A673 (cell line): Measurements from ENCODE around the gene MARS1. TPM values are rescaled to one million over a fixed set of nuclear protein-coding genes. Genes with fewer than 3 reads are reported as not detected.
"Not testable (repeated sequence)": the region's sequence is repeated elsewhere in the genome, so short reads cannot be mapped to it uniquely, and the experiment has no call there.

ENCODE experiments used
- BruUV-seq: library from RNA; stranded (reverse); fragments of 400-500 nt; replicated peaks from 2 replicates; lab custom pipeline; 2021; lab: Mats Ljungman, UMichigan
- CTCF ChIA-PET: fragments of 300-600 bp; sonication (Branson Sonifier 250); formaldehyde crosslinking; loops from one replicate; lab custom pipeline; 2022; ENCODE audit warnings: antibody characterized with exemption; lab: Charles Lee
- POLR2A ChIA-PET: fragments of 300-600 bp; sonication (Branson Sonifier 250); formaldehyde crosslinking; loops from one replicate; lab custom pipeline; 2022; ENCODE audit warnings: antibody characterized with exemption; ENCODE audit not compliant: low non-redundant PET; lab: Charles Lee
- DNase-seq: peaks from one replicate; pipeline ENCODE4 v3.0.0-alpha.2; 2015; ENCODE audit warnings: low spot score
- H3K27ac ChIP-seq: fragments of 200-600 bp; sonication (generic); 2 replicates; pipeline ENCODE4 v1.5.1; 2016; ENCODE audit warnings: mixed run types, low read depth, mild to moderate bottlenecking, mixed read lengths, antibody characterized with exemption, low read length; ENCODE audit not compliant: poor library complexity, severe bottlenecking
- H3K27me3 ChIP-seq: fragments of 200-600 bp; sonication (generic); replicated peaks from 2 replicates; pipeline ENCODE4 v1.6.1; 2017; ENCODE audit warnings: mixed run types, low read depth, mild to moderate bottlenecking, mixed read lengths, antibody characterized with exemption, low read length; ENCODE audit not compliant: insufficient read depth, poor library complexity
- H3K36me3 ChIP-seq: fragments of 200-600 bp; sonication (generic); 2 replicates; pipeline ENCODE4 v1.6.1; 2016; ENCODE audit warnings: mixed run types, mild to moderate bottlenecking, mixed read lengths, antibody characterized with exemption, low read length; ENCODE audit not compliant: insufficient read depth, poor library complexity, severe bottlenecking
- H3K4me1 ChIP-seq: fragments of 200-600 bp; sonication (generic); 2 replicates; pipeline ENCODE4 v1.6.1; 2017; ENCODE audit warnings: mixed run types, mild to moderate bottlenecking, mixed read lengths, antibody characterized with exemption, low read length; ENCODE audit not compliant: insufficient read depth, poor library complexity, severe bottlenecking
- H3K4me3 ChIP-seq: fragments of 200-600 bp; sonication (generic); 2 replicates; pipeline ENCODE4 v1.5.1; 2016; ENCODE audit warnings: low read depth, mixed run types, mild to moderate bottlenecking, mixed read lengths, low read length; ENCODE audit not compliant: poor library complexity, severe bottlenecking
- H3K9me3 ChIP-seq: fragments of 200-600 bp; sonication (generic); 2 replicates; pipeline ENCODE4 v1.6.1; 2016; ENCODE audit warnings: mixed run types, low read depth, mild to moderate bottlenecking, mixed read lengths, antibody characterized with exemption, low read length; ENCODE audit not compliant: poor library complexity, severe bottlenecking
- CTCF ChIP-seq: fragments of 300-800, 200-600 bp; sonication (generic); conservative IDR thresholded peaks from 2 replicates; pipeline ENCODE4 v1.5.1; 2017; ENCODE audit warnings: low read depth, mild to moderate bottlenecking, antibody characterized with exemption, low read length, moderate library complexity, mixed read lengths
- EZH2 ChIP-seq: fragments of 200-600 bp; sonication (generic); IDR thresholded peaks from 2 replicates; pipeline ENCODE4 v1.6.1; 2017; ENCODE audit warnings: borderline replicate concordance, low read depth, mild to moderate bottlenecking, mixed read lengths, antibody characterized with exemption, low read length; ENCODE audit not compliant: poor library complexity, severe bottlenecking
- intact Hi-C: fragments of 100-400 bp; cut with micrococcal nuclease; formaldehyde crosslinking; loops from one replicate; pipeline ENCODE4 v1.10.0; 2022; ENCODE audit not compliant: unreplicated experiment
- total RNA-seq: library from RNA; stranded (reverse); gene quantifications from 2 replicates; pipeline ENCODE4 v1.2.3, GENCODE V29; 2021

Gene MARS1
- total RNA-seq, 1 experiment from 2014 or later: 467 TPM

DNA sequence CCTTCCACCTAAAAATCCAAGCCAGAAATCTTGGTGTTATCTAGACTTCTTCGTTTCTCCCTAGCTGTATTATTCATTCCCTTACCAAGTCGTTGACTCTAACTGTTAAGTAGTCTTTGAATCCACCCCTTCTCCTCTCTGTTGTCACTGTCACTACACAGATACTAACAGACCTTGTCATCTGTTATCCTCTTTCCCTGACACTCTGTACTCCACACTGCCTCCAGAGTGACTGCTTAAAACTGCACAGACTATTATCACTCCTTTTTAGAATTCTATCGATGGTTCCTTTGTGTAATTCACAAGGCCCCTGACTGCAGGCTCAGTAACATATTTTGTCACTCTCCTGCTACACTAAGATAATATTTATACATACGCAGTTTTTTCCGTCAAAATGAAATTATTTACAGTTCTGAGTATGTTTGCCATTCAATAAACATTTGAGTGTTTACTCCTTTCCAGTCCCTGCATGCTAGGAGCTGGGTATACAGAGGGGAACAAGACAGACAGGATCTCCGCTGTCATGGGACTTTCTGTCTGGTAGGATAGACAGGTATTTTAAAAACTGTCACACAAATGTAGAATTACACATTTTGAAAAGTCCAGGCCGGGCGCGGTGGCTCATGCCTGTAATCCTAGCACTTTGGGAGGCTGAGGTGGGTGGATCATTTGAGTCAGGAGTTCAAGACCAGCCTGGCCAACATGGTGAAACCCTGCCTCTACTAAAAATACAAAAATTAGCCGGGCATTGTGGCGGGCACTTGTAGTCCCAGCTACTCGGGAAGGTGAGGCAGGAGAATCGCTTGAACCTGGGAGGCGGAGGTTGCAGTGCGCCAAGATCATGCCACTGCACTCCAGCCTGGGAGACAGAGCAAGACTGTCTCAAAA is 3.8 kb downstream of the MARS1 start:
- Histone ChIP-seq H3K4me1 (peaks cover 9% of the 10 kb centered on the region), H3K9me3 (no peaks in the 10 kb centered on the region), H3K27ac (no peak overlapping the region), H3K36me3 (peaks cover 52% of the 10 kb centered on the region), H3K27me3 (no peaks in the 10 kb centered on the region), H3K4me3 (no peak overlapping the region)
- intact Hi-C loops: no loop called here
- no TSS peak for BruUV-seq
- DNase-seq: peak; percentile 52
- CTCF ChIA-PET: no interaction called here
- TF ChIP-seq CTCF (peak; percentile 42; the same call in 1 of the 2 replicates), EZH2 (no peak)
- POLR2A ChIA-PET: interaction anchor here (0.7 kb wide), 1 partner anchor 11 kb away, joined by 4 read pairs; no protein-coding TSS in a partner anchor

- H3K4me3 ChIP-seq, H3K27me3 ChIP-seq, POLR2A ChIA-PET, H3K4me1 ChIP-seq, H3K9me3 ChIP-seq, BruUV-seq, H3K27ac ChIP-seq, DNase-seq, intact Hi-C loops, CTCF ChIA-PET: not testable (repeated sequence)
- H3K36me3 ChIP-seq: peaks cover 66% of the 10 kb centered on the region
Observed at GRCh38 chr12:57495051-57495701, 7.3 kb downstream of the MARS1 start.

- DNase-seq: no peak
- ChIA-PET POLR2A (no interaction called here), CTCF (no interaction called here)
- H3K4me3 ChIP-seq: no peak overlapping the region
- H3K27me3 ChIP-seq: no peaks in the 10 kb centered on the region
- H3K9me3 ChIP-seq: no peaks in the 10 kb centered on the region
- BruUV-seq: no TSS peak
- peaks cover 66% of the 10 kb centered on the region for H3K36me3 ChIP-seq
- TF ChIP-seq EZH2 (no peak), CTCF (no peak)
- intact Hi-C loops: no loop called here
- no peak overlapping the region for H3K27ac ChIP-seq
- H3K4me1 ChIP-seq: no peaks in the 10 kb centered on the region
Observed at GRCh38 chr12:57496822-57497221, 9.0 kb downstream of the MARS1 start.
